Astrocyte of the spinal cord (primary cell): ENCODE measurements around the gene B4GALT3.
A peak's percentile ranks its signal among the peaks of the same experiment; 100 is the strongest.

Source experiments
- DNase-seq: peaks from one replicate; pipeline ENCODE4 v3.0.0; 2011; ENCODE audit warnings: low read depth, low spot score
- H3K4me3 ChIP-seq: 2 replicates; pipeline ENCODE4 v1.5.1; 2011; ENCODE audit warnings: low read depth, mild to moderate bottlenecking, low read length, moderate library complexity
- CTCF ChIP-seq: IDR thresholded peaks from 2 replicates; pipeline ENCODE4 v1.5.1; 2012; ENCODE audit warnings: low read depth, mild to moderate bottlenecking, low read length, inconsistent platforms
- in situ Hi-C: cut with HindIII; loops from 2 replicates; pipeline ENCODE4 v1.10.0; 2017; ENCODE audit warnings: low sequenced_read_pairs

The B4GALT3 gene

GRCh38 chr1:161140755-161141400 lies 36.4 kb downstream of the B4GALT3 start:
- no peak for DNase-seq
- no peak for TF ChIP-seq CTCF
- no peak overlapping the region for H3K4me3 ChIP-seq
- in situ Hi-C loops: loop anchor here (25.0 kb wide), 1 partner anchor 104 kb away; the partner anchor contains the start of genes TSTD1 and USF1

GRCh38 chr1:161139766-161140165 lies 37.5 kb downstream of the B4GALT3 start:
- TF ChIP-seq CTCF: peak; percentile 54
- in situ Hi-C loops: loop anchor here (25.0 kb wide), 1 partner anchor 102 kb away; the partner anchor contains the start of genes TSTD1 and USF1
- no peak overlapping the region for H3K4me3 ChIP-seq
- DNase-seq: peak; percentile 53

- no peak for TF ChIP-seq CTCF
- DNase-seq: no peak
- H3K4me3 ChIP-seq: no peak overlapping the region
- in situ Hi-C loops: loop anchor here (25.0 kb wide), 1 partner anchor 101 kb away; the partner anchor contains the start of genes TSTD1 and USF1
Observed at GRCh38 chr1:161138431-161138830, 38.9 kb downstream of the B4GALT3 start.

- in situ Hi-C loops: loop anchor here (25.0 kb wide), 1 partner anchor 101 kb away; the partner anchor contains the start of genes TSTD1 and USF1
- DNase-seq: no peak
- TF ChIP-seq CTCF: no peak
- no peak overlapping the region for H3K4me3 ChIP-seq
Observed at GRCh38 chr1:161137881-161138280, 39.4 kb downstream of the B4GALT3 start.

- in situ Hi-C loops: loop anchor here (25.0 kb wide), 1 partner anchor 96 kb away; the partner anchor contains the start of genes TSTD1 and USF1
- no peak for DNase-seq
- no peak for TF ChIP-seq CTCF
- H3K4me3 ChIP-seq: peak overlapping the region; percentile 86
Observed at GRCh38 chr1:161133220-161133740, 44.0 kb downstream of the B4GALT3 start.

- peak; percentile 97 for DNase-seq
- TF ChIP-seq CTCF: no peak
- peak within 1 kb of the TSS; percentile 86 for H3K4me3 ChIP-seq
- in situ Hi-C loops: loop anchor here (25.0 kb wide), 1 partner anchor 95 kb away; the partner anchor contains the start of genes TSTD1 and USF1
Observed at GRCh38 chr1:161132410-161133219, 44.7 kb downstream of the B4GALT3 start, which contains the start of gene DEDD. Gene DEDD, minus strand, starts transcription at chr1:161132667. Its CDS starts 8,205 bp downstream, at chr1:161124462.
